Cardiac septum (tissue), 1 donor: ENCODE measurements around the gene ETS1. TPM values are rescaled to one million over a fixed set of nuclear protein-coding genes. Genes with fewer than 3 reads are reported as not detected.

Experiments used
- DNase-seq: peaks from one replicate; pipeline ENCODE4 v3.0.0-alpha.2; 2020; ENCODE audit warnings: low spot score
- intact Hi-C: fragments of 100-400 bp; cut with DNase I; formaldehyde crosslinking; loops from one replicate; pipeline ENCODE4 v1.14.0; 2022
- total RNA-seq: library from RNA; stranded (reverse); fragmentation: NEBNext Ultra II Directional; extraction: Animal tissue kit (Norgen Biotek cat#: 25700); gene quantifications from one replicate; pipeline ENCODE4 v1.2.1, GENCODE V29; 2021
- donor health status: DM: no; HTN: no; CAD: no.

Gene ETS1
- total RNA-seq, 1 donor from 2014 or later = 54.2 TPM

DNA sequence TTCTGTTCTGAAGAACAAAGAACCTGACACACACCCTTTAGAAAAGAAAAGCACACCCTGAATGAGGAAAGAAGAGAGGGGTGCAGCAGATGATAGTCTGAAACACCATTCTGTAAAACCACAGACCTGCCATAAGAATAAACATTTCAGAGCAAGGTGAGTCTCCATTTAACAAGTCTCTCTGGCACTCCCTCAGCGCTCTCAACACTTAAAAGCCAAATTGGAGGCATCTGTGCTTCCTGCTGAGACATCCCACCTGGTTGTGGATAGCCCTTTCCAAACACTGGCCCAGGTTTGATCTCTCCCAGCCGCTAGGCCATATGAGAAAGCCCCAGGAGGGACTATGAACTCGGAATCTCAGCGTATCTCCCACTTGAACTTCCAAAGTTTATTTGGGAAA, 36.3 kb downstream of the ETS1 start:
- DNase-seq = no peak
- intact Hi-C loops = loop anchor here (10.0 kb wide), 1 partner anchor 376 kb away; no protein-coding TSS in a partner anchor

DNA sequence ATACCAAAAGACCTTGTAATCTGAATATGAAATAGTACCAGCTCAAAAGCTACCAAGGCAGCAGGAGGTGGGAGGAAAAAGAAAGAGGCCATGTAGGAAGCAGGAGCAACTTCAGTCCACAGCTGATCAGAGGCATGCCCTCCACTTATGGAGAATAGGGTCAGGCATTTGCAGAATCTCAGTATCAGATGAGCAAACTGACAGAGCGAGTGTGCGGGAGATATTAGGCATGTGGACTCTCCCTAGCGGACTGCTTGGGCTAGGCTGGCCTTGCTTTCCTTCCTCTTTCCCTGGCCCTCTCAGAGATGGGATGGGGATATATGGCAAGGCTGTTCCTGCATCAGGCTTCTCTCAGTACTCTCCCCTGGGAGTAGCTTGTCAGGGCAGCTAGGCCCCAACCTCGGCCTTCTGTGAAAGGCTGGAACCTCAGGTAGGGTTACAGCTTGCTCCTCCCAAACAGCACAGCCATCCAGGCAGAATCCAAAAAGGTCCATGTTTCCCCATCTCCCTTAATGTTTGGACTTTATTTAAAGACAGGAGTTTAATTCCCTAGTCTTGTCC, 37.0 kb downstream of the ETS1 start:
- no peak for DNase-seq
- intact Hi-C loops = loop anchor here (10.0 kb wide), 1 partner anchor 376 kb away; no protein-coding TSS in a partner anchor

DNA sequence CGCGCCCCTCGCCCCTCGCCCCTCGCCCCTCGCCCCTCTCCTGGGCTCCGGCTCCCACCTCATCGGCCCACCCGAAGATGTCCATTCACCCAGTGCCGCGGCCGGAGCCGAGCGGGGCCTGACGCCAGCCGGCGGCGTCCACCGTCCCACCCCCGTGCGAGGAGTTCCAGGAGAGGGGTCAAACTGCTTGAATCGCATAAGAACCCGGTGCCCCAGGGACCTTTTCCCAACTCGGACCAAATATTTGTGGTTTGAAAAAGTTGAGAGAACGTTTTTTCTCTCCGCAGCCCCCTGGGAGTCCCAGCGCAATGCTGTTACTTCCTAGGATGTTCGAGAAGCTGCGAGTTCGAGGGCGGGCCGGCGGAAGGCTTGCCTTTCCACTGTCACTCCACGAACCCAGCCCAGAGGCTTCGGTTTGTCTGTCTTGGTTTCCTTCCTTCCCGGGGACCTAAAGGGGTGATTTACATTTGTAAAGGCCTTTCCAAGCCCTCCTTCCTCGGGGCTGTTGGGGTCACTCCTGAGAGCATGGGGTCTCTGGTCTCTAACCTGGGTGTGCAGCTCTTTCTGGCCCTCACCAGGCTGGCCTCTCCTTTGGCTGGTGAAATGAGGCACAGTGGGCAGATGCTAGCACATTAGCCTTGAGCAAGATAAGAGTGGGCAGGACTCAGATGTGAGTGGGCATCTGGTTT, 38.0 kb downstream of the ETS1 start:
- intact Hi-C loops = no loop called here
- peak; percentile 85 for DNase-seq

DNA sequence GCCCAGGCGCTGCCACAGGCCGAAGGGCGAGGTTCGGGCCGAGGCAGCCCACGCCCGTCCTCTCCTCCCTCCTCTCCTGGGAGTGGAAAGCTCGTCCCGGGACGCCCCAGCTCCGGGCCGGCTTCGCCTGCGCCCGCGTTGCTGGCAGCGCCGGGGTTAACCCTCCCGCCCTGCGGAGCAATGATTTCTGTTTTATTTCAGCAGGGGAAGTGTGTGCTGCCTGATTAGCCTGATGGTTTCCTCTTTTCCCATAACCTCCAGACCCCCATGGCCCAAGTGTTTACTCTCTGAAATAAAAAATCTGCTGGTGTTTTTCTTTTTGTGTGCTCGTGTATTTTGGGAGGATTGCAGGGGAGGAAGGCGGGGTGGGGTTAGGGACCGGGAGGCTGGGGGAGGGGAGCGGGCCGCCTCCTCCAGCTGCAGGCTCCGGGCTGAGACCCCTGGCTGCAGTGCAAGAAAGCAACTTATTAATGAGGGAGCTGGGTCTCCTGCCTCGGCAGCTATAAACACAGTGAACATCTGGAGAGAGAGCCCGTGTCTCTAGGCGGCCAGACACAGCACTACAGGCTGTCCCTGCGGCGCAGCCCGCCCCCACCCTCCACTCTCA, 38.6 kb downstream of the ETS1 start:
- intact Hi-C loops = no loop called here
- DNase-seq = peak; percentile 82

DNA sequence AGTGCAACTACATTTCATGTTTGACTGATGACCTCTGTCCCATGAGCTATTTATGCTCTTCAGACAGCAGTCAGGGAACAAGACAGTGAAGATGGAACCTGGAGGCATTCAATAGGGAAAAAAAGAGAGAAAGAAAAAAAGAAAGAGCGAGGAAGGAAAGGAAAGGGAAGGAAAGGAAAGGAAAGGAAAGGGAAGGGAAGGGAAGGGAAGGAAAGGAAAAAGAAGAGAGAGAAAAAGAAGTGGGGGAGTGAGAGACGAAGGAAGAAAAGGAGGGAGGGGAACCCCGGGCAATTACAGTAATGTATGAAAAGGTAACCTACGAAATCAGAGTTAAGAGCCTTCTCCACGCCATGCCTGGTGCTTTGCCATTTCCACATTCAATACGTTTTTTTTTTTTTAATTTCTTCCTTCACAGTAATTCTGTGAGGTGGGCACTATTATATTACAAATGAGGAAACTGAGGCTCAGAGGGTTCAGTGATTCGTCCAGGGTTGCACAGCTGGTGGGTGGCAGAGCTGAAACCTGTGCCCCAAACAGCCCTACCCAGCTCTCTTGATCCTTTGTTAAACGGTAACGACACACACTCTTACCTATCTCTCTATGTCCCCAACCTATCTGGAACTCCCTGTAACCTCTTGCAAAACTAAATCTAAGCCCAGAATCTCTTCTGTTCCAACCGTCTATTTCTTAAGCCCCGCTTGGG, 39.3 kb downstream of the ETS1 start:
- intact Hi-C loops = no loop called here

DNA sequence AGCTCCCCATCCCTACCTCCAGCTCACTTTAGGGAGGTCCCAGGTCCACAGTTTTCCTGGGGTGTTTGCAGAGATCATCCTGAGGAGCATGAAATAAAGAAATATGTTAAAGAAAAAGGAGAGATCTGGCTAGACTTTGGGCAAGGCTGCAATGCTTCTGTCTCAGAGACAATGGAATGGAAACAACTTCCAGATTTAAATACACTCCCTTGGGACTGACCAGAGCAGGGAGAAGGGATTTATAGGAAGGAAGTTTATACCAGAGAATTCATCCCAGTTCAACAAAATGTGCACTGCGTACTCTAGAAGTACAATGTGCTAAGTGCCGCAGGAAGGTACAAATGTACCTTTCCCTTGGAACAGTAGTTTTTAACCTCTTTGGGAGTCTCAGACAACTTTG, 40.4 kb downstream of the ETS1 start:
- intact Hi-C loops = no loop called here
- DNase-seq = no peak

More for the DNA sequence above, 39.3 kb downstream of the ETS1 start:
- DNase-seq = no peak

DNA sequence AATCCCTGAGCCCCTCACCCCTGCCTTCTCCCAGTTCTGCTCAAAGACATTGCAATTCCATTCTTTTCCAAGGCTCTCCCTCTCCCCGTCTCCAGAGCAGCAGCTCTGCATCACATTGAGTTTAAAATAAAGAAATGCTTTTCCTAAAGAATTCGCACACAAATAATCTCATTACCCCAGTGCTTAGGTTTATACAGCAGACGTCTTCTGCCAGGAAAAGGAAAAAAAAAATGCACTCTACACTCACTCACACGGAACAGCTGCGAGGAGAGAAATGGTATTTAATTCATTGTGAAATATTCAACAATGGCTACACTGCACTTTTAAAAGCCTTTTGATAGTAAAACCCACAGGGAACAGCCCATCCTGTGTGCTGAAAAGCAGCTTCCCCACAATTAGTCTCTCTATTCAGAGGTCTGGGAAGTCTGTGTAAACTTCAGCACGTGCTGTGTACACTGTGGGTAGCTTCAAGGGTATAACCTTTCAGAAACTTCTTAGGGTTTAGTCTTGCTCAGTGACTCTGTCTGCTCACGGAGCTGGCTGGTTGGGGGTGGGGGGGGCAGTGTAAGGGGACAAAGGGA, 42.8 kb downstream of the ETS1 start:
- intact Hi-C loops = no loop called here
- no peak for DNase-seq

DNA sequence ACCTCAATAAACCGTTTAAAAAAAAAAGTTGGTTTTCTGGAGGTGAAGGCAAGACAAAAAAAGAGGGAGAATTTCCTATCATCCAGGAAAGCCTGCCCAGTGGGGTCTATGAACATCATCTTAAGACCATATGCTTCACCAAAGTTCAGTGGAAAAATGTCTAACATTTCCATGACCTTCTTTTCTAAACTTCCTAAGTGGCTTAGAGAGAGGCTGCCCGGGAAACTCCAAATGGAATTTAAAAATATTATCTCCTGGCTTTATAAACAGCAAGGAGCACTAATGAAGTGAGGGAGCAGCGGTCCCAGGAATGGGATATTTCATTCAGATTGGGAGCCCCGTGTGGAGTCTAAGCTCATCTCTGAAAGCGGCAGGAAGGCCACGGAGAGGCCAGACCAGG, 46.9 kb downstream of the ETS1 start:
- intact Hi-C loops = no loop called here
- DNase-seq = no peak

DNA sequence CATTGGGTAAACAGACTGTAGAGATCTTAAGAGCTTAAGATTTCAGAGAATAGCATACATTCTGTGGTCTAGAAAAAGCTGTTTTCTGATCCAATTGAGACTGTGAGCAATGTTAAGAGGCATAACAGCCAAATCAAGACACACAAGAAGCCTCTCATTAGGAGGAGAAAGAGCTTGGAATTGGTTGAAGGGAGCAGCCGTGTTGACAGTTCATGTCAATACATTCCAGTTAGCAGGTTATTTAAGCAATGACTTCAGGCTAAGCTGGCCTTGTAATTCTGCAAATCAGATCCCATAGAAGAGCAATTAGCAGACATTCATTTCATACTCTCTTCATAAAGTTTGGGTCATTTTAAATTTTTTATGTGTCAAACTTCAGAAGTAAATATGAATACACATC, 50.9 kb downstream of the ETS1 start:
- DNase-seq = no peak
- intact Hi-C loops = no loop called here

DNA sequence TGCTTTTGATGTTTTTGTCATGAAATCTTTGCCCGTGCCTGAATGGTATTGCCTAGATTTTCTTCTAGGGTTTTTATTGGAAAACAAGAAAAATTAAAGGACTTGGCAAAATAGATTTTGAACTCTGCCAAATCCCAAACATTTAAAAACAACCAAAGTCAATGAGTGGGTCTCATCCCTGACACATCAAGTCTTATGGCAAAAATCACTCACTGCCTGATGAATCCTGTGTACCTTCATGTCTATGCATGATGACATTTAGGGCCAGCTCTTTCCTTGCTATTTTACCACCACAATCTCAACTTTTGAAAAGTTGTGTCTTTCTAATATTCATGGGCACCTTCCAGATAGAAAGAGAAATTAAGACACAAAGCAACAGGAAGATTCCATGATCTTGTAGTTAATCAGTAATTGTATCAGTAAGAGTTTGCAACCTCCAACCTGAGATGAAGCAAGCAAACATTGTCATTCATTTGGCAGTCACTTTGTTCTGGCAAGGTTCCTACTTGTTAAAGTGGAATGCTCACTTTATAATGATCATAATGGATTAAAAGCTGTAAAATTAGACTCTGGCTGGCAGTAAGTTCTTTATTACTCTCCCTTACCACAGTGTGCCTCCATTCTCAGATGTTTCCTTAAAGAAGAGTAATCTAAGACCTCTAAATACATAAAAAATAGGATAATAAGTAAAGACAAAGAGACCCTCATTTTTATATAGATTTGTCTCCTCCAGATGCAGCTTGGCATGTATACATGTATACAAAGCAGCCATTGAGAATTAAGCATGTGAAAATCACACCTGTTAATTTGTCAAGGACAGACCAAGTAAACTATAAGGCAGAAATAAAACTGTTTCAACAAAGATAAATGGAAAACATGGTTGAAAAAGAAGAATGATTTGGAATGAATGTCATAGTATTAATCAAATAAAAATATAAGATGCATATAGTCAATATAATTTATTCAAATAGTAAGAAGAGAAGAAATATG, 51.6 kb downstream of the ETS1 start:
- intact Hi-C loops = no loop called here
- DNase-seq = no peak

DNA sequence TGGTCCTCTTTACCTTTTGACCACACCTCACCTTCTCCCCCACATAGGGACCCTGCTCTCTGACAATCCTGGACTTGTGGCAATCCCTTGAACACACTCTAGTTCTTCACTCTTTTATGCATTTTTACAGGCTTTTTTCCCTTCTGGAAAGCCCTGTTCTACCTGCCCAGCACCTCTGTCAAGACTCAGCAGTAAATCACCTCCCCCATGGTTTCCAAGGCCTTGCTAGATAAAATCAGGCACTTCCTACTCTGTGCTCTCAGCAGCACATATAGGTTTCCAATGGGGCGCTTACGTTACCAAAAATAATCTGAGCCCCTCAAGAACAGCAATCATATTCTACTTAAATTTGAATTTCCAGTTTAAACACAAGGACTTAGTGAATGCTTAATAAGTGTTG, 53.9 kb downstream of the ETS1 start:
- intact Hi-C loops = no loop called here
- no peak for DNase-seq

DNA sequence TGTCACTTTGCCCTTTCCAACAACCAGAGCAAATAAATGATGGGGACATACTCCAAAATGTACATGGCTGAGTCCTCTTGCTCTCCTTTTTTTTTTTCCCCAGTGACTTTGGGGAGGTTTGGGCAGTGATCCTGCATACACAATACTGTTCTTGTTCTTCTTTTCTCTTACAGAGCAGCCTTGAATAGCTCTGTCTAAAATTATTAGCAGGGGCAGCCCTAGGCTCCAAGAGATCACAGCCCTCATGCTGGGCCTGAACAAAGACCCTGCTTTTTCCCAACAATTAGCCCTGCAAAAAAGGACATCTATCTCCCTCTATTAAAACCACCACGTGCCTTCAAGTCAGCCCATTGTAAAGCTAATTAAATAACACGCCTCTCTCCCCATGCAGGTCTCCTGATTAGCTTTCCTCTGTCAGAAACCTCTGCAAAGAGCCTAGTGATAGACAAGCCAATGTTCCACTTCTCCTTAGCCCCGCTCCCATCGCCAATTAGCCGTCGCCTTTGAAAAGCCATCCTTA, 54.7 kb downstream of the ETS1 start:
- DNase-seq = no peak
- intact Hi-C loops = no loop called here

DNA sequence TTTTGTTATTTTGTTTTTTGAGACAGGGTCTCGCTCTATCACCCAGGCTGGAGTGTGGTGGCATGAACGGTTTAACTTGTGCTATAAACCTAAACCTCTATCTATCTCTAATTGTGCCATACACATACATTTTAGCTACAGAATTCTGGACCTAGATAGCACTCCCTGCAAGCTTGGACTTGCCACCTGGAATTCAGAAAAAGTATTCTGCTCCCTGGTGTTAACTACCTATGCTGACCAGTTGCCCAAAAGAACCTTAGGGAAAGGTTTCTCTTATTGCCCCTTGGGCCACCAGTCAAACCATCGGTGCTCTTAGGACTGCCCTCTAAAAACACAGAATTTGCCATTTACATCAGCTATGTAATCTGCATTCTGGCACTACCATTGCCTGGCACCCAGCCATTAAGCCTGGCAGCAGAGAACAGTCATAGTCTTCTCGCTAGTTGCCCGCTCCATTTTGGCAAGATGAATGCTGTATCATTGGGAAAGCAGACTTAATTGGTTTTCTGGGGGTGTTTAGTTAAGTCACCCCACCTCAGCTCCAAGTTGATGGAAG, 55.3 kb downstream of the ETS1 start:
- intact Hi-C loops = no loop called here
- DNase-seq = no peak

DNA sequence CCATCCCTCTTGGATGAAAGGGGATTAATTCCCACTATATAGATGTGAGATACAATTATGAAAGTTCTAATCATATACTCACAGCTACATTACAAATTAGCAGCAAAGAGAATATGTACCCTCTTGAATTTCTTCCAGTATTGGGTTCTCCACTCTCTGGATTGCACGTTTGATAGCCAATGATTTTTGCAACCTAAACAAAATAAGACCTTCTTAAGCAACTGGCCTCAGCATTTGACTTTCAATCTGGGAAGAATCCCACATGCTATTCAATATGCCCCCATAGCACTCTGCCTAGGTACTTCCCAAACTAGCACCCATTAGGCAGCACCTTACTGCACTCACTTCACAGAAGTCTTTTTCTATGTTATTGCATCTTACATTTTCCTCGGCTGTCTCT, 55.8 kb downstream of the ETS1 start:
- intact Hi-C loops = no loop called here
- DNase-seq = no peak

DNA sequence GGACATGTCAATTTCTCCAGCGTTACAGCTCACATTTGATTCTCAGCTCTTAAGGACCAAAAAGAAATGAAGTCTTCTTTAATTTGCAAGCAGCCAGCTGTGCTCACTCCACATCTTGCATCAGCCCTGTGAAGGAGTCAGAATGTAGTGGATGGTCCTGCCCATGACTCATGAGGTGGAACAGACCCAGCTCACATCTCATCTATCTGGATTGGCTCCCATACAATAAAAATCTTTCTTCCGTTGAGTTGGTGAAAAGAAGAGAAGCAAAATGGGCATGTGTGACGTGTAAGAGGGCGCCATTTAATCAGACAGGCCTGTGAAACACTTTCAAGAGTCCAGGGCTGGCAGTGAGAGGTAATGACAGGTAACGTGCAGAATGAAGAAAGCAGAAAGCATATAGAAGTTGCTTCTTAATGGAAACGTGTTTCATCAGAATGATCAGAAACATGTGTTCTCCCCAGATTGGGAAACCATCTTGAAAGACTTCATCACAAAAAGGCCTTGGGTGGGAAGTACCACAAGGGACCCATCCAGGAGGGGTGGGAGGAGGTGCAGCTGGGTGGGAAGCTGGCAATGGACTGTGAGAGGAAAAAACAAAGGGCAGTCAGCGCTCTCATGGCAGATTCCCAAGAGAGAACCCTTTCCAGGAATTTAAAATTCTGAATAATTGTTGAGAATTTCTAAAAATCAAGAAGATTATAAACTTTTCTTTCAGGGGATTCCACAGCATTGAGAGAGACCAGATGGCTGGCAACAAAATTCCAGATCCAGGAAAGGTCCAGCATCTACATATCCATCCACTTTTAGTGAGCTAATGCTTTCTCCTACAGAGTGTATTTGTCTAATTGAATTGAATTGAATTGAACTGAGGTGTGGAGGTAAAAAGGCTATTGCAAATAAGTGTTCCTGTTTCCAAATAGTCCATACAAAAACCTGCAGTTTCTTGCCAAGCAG, 57.0 kb downstream of the ETS1 start:
- intact Hi-C loops = no loop called here
- no peak for DNase-seq

DNA sequence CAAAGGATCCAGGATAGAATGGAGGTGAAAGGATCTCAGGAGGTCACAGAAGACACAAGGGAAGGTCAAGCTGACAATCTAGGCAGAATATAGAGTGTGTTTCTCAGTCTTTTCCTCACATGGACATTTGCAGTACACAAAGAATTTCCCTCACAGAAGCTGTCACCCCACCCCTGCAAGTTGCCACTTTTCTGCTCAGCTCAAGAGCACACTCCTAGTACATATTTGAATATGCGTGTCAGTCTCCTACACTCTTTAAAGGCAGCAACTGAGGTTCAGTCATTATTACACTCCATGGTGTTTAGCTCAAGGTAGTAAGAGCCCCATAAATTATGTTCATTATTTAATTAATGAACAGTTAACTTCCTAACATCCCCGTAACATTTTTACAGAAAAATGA, 59.1 kb downstream of the ETS1 start:
- DNase-seq = no peak
- intact Hi-C loops = loop anchor here (10.0 kb wide), 1 partner anchor 167 kb away; the partner anchor contains the start of gene FLI1

DNA sequence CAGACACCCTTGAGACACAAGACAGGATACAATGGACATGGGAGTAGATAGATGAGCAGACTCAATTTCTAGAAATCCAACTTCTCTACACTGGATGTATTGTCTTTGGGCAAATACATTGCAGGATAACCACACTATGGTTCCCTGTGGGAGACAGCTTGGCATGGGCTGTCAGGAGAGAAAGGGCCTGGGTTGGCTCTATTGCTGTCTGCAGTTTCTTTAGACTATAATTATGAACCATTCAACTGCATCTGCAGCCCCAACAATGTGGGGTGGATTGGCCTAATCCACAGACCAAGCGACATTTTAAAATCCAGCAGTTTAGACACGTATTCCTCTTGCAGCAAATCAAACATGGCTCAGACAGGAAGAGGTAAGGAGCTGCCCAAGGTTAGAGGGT, 60.3 kb downstream of the ETS1 start:
- intact Hi-C loops = loop anchor here (10.0 kb wide), 1 partner anchor 168 kb away; the partner anchor contains the start of gene FLI1

More for the DNA sequence above, 60.3 kb downstream of the ETS1 start:
- DNase-seq = no peak
